Measurements from ENCODE around the gene TXNDC8.

- TF ChIP-seq CTCF (IDR thresholded peaks at IDR 0.05; ENCODE audit: low read length) (no peak), EZH2 (IDR thresholded peaks at IDR 0.05; ENCODE audit: borderline replicate concordance, low read length) (no peak)
Observed at GRCh38 chr9:110282018-110282738, 55.5 kb downstream of the TXNDC8 start.
